SU-DHL-6 (cell line): ENCODE results near the gene DPYSL4.

Experiments used
- CTCF ChIP-seq: fragments of 200-600 bp; sonication (generic); IDR thresholded peaks from one replicate; pipeline ENCODE4 v1.5.1; 2017; ENCODE audit warnings: antibody characterized with exemption, mild to moderate bottlenecking, low read length, moderate library complexity; ENCODE audit not compliant: insufficient read depth, poor library complexity, severe bottlenecking
- EZH2phosphoT487 ChIP-seq: fragments of 200-600 bp; sonication (generic), shearing (Covaris generic); conservative IDR thresholded peaks from 2 replicates; pipeline ENCODE4 v1.6.1; 2018; ENCODE audit warnings: mild to moderate bottlenecking, antibody characterized with exemption, low read length, moderate library complexity, mixed read lengths

GRCh38 chr10:132232023-132232951 lies 45.5 kb downstream of the DPYSL4 start:
- TF ChIP-seq CTCF (no peak), EZH2phosphoT487 (no peak)
